D721Med (cell line): ENCODE results near the gene ZC3H8.

Experiments used
- DNase-seq: peaks from one replicate; pipeline ENCODE4 v3.0.0; 2011; ENCODE audit warnings: low spot score; ENCODE audit not compliant: insufficient read length
- FAIRE-seq: peaks from 2 replicates; lab custom pipeline; 2011; peaks lifted over from hg19 to GRCh38; lab: Jason Lieb, UNC
- CTCF ChIP-seq: IDR thresholded peaks from 2 replicates; pipeline ENCODE4 v1.5.1; 2012; ENCODE audit warnings: mild to moderate bottlenecking, control low read depth; ENCODE audit not compliant: insufficient read depth; ENCODE audit errors: missing control alignments

Gene ZC3H8

GRCh38 chr2:112254466-112255240 lies at the start of gene ZC3H8:
ZC3H8 (minus strand) TSS chr2:112255042; CDS start chr2:112254981, 61 bp downstream.
- TF ChIP-seq CTCF = no peak
- no peak for FAIRE-seq
- DNase-seq = peak; percentile 97

GRCh38 chr2:112304298-112304941 lies 49.6 kb upstream of the ZC3H8 start:
- no peak for FAIRE-seq
- DNase-seq = no peak
- TF ChIP-seq CTCF = no peak

GRCh38 chr2:112301973-112302372 lies 47.1 kb upstream of the ZC3H8 start:
- DNase-seq = no peak
- FAIRE-seq = no peak
- no peak for TF ChIP-seq CTCF

GRCh38 chr2:112301171-112301584 lies 46.3 kb upstream of the ZC3H8 start:
- no peak for FAIRE-seq

GRCh38 chr2:112296407-112296806 lies 41.6 kb upstream of the ZC3H8 start:
- no peak for TF ChIP-seq CTCF
- FAIRE-seq (no peak), DNase-seq (no peak)

More at GRCh38 chr2:112301171-112301584, 46.3 kb upstream of the ZC3H8 start:
- no peak for TF ChIP-seq CTCF
- no peak for DNase-seq

DNA sequence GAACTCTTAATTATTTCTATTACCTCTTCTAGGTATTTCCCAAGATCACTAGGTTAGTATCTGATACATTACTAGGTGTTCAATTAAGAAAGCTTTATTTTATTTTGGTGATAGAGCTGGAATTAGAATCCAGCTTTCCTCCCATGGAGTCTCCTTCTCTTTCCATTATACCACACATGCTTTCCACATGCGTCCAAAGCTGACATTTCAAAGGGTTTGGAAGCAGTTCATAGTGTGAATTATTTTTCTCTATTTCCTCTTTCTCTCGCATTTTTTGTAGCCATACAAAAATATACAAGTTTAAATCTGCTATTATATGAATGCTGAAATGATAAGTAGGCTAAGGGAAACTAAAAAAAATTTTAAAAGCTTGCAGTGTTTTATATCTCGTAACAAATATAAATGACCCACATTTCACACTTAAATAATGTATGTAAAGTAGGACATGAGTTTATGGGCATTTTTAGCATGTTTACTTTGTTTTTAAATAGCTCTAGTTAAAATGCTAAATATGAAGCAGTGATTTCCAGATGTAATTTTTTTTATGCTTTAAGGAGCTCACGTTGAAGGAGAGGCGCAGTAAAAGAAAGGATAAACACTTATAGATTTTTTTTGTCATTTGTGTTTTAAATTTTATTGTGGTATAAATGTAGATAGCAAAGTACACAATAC lies 40.7 kb upstream of the ZC3H8 start:
- TF ChIP-seq CTCF = no peak
- DNase-seq = no peak
- FAIRE-seq = no peak
